ENCODE results near the gene AGRN.

DNA sequence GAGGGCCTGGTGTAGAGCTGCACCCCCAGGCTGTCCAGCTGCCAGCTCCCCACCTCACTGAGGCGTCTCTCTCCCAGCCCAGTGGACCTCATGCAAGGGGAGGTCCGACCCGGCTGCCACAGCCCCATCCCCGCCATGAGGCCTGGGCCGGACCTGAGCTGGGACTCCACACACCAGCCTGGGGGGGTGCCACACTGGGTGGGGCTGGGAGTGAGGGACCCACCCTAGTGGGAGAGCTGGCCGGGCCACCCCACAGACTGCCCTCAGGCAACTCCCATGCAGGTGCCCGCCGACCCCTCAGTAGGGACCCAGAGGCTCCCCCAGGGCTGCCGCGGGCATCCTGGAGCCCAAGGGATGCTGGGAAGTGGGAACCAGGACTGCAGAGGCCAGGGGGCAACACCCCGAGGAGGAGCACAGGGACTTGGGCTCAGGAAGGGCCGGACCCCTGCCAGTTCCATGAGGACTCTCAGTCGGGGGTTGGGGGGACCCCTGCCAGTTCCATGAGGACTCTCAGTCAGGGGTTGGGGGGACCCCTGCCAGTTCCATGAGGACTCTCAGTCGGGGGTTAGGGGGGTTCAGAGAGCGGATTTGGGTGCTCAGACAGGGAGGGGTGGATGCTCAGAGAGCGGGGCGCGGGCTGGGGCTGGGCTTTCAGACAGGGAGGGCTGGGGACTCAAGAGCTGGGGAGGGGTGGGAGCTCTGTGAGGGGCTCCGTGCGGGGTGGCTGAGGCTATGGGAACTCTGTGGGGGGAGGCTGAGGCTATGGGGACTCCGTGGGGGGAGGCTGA is 55.4 kb downstream of the AGRN start:
- TF ChIP-seq, protein P1, sequence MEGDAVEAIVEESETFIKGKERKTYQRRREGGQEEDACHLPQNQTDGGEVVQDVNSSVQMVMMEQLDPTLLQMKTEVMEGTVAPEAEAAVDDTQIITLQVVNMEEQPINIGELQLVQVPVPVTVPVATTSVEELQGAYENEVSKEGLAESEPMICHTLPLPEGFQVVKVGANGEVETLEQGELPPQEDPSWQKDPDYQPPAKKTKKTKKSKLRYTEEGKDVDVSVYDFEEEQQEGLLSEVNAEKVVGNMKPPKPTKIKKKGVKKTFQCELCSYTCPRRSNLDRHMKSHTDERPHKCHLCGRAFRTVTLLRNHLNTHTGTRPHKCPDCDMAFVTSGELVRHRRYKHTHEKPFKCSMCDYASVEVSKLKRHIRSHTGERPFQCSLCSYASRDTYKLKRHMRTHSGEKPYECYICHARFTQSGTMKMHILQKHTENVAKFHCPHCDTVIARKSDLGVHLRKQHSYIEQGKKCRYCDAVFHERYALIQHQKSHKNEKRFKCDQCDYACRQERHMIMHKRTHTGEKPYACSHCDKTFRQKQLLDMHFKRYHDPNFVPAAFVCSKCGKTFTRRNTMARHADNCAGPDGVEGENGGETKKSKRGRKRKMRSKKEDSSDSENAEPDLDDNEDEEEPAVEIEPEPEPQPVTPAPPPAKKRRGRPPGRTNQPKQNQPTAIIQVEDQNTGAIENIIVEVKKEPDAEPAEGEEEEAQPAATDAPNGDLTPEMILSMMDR (IDR thresholded peaks at IDR 0.05), result no peak
- no peak for TF ChIP-seq POLR2A (IDR thresholded peaks at IDR 0.05)
